Calu3 (cell line): Measurements from ENCODE around the gene MEGF9. TPM values are rescaled to one million over a fixed set of nuclear protein-coding genes. Genes with fewer than 3 reads are reported as not detected.

Experiments used
- BruUV-seq: library from RNA; stranded (reverse); fragments of 400-500 nt; replicated peaks from 2 replicates; lab custom pipeline; 2021; lab: Mats Ljungman, UMichigan
- CTCF ChIA-PET: fragments of 300-600 bp; sonication (Branson Sonifier 250); formaldehyde crosslinking; loops from one replicate; lab custom pipeline; 2022; ENCODE audit warnings: antibody characterized with exemption; lab: Charles Lee
- DNase-seq: peaks from one replicate; pipeline ENCODE4 v3.0.0; 2022
- H3K27ac Mint-ChIP-seq: one replicate; pipeline ENCODE4 v1.8.0; 2022; ENCODE audit warnings: mixed read lengths; ENCODE audit not compliant: unreplicated experiment
- H3K27me3 Mint-ChIP-seq: one replicate; pipeline ENCODE4 v1.8.0; 2022; ENCODE audit warnings: mixed read lengths; ENCODE audit not compliant: unreplicated experiment
- H3K36me3 Mint-ChIP-seq: one replicate; pipeline ENCODE4 v1.8.0; 2022; ENCODE audit warnings: mild to moderate bottlenecking, moderate library complexity, mixed read lengths; ENCODE audit not compliant: insufficient read depth, unreplicated experiment
- H3K4me1 Mint-ChIP-seq: one replicate; pipeline ENCODE4 v1.8.0; 2022; ENCODE audit warnings: mild to moderate bottlenecking, low read depth, mixed read lengths; ENCODE audit not compliant: unreplicated experiment
- H3K4me3 Mint-ChIP-seq: one replicate; pipeline ENCODE4 v1.8.0; 2022; ENCODE audit warnings: mild to moderate bottlenecking, low read depth, moderate library complexity, mixed read lengths; ENCODE audit not compliant: unreplicated experiment
- H3K9me3 Mint-ChIP-seq: one replicate; pipeline ENCODE4 v1.8.0; 2022; ENCODE audit warnings: low read depth, mixed read lengths; ENCODE audit not compliant: unreplicated experiment
- CTCF ChIP-seq: fragments of 200-600 bp; IDR thresholded peaks from one replicate; pipeline ENCODE4 v1.8.0; 2022; ENCODE audit warnings: antibody characterized with exemption; ENCODE audit not compliant: unreplicated experiment
- intact Hi-C: fragments of 100-400 bp; cut with micrococcal nuclease; formaldehyde crosslinking; loops from one replicate; pipeline ENCODE4 v1.10.0; 2022; ENCODE audit not compliant: unreplicated experiment
- total RNA-seq: library from RNA; stranded (reverse); gene quantifications from 2 replicates; pipeline ENCODE4 v1.2.3, GENCODE V29; 2022

MEGF9 gene
- total RNA-seq, 1 experiment from 2014 or later = 7.1 TPM

- CTCF ChIA-PET = no interaction called here
- H3K36me3 Mint-ChIP-seq = no peaks in the 10 kb centered on the region
- TF ChIP-seq CTCF = no peak
- intact Hi-C loops = no loop called here
- no peak overlapping the region for H3K4me3 Mint-ChIP-seq
- no peak for DNase-seq
- no peaks in the 10 kb centered on the region for H3K4me1 Mint-ChIP-seq
- BruUV-seq = no TSS peak
- no peaks in the 10 kb centered on the region for H3K9me3 Mint-ChIP-seq
- H3K27me3 Mint-ChIP-seq = no peaks in the 10 kb centered on the region
- no peak overlapping the region for H3K27ac Mint-ChIP-seq
Observed at GRCh38 chr9:120609636-120610035, 104.6 kb downstream of the MEGF9 start.

- no peaks in the 10 kb centered on the region for H3K27me3 Mint-ChIP-seq
- intact Hi-C loops = no loop called here
- H3K4me1 Mint-ChIP-seq = peaks cover 5% of the 10 kb centered on the region
- DNase-seq = no peak
- CTCF ChIA-PET = no interaction called here
- H3K27ac Mint-ChIP-seq = no peak overlapping the region
- H3K4me3 Mint-ChIP-seq = no peak overlapping the region
- TF ChIP-seq CTCF = no peak
- no peaks in the 10 kb centered on the region for H3K9me3 Mint-ChIP-seq
- H3K36me3 Mint-ChIP-seq = no peaks in the 10 kb centered on the region
- BruUV-seq = no TSS peak
Observed at GRCh38 chr9:120608421-120608820, 105.8 kb downstream of the MEGF9 start.

GRCh38 chr9:120603591-120603990, 110.7 kb downstream of the MEGF9 start:
- CTCF ChIA-PET = no interaction called here
- no peaks in the 10 kb centered on the region for H3K36me3 Mint-ChIP-seq
- no peak for DNase-seq
- peaks cover 8% of the 10 kb centered on the region for H3K4me1 Mint-ChIP-seq
- TF ChIP-seq CTCF = no peak
- no peaks in the 10 kb centered on the region for H3K27me3 Mint-ChIP-seq
- no TSS peak for BruUV-seq
- no peaks in the 10 kb centered on the region for H3K9me3 Mint-ChIP-seq
- intact Hi-C loops = no loop called here
- no peak overlapping the region for H3K27ac Mint-ChIP-seq
- H3K4me3 Mint-ChIP-seq = no peak overlapping the region

GRCh38 chr9:120603010-120603409, 111.3 kb downstream of the MEGF9 start:
- CTCF ChIA-PET = no interaction called here
- Mint-ChIP-seq H3K27ac (no peak overlapping the region), H3K27me3 (no peaks in the 10 kb centered on the region), H3K4me3 (no peak overlapping the region), H3K9me3 (no peaks in the 10 kb centered on the region), H3K4me1 (peaks cover 8% of the 10 kb centered on the region), H3K36me3 (no peaks in the 10 kb centered on the region)
- TF ChIP-seq CTCF = no peak
- no TSS peak for BruUV-seq
- DNase-seq = no peak
- intact Hi-C loops = no loop called here
